ENCODE measurements around the gene NOX4. TPM values are rescaled to one million over a fixed set of nuclear protein-coding genes. Genes with fewer than 3 reads are reported as not detected.

The NOX4 gene
- total and polyA plus RNA-seq, 2 of the 8 experiments (the other 6 are each of a cell fraction or from before 2014, with no cell fraction given), result 2.0 to 2.3 TPM

GRCh38 chr11:89452780-89453179 lies 38.4 kb downstream of the NOX4 start (continued):
- no peak for TF ChIP-seq POLR2A (IDR thresholded peaks at IDR 0.05; ENCODE audit: control extremely low read depth in 1 of 2, low read depth in 2 of 2, low read length in 2 of 2)

GRCh38 chr11:89447845-89448244 lies 43.3 kb downstream of the NOX4 start:
- TF ChIP-seq BRCA1 (IDR thresholded peaks at IDR 0.05; ENCODE audit: low read depth, low read length), result no peak
- TF ChIP-seq SIRT6 (IDR thresholded peaks at IDR 0.05; ENCODE audit: low read length), result no peak
- no peak for TF ChIP-seq SIX5 (IDR thresholded peaks at IDR 0.05; ENCODE audit: low read depth, low read length)
- no peak for TF ChIP-seq JUND (IDR thresholded peaks at IDR 0.05; ENCODE audit: low read length)
- TF ChIP-seq RAD21 (IDR thresholded peaks at IDR 0.05 in 1 of 2, conservative IDR thresholded peaks at IDR 0.05 in 1 of 2; ENCODE audit: low read depth in 2 of 2, low read length in 2 of 2), result no peak
- Histone ChIP-seq H3K27ac (ENCODE audit: low read depth, low read length) (no peak overlapping the region), H3K4me3 (ENCODE audit: extremely low read depth in 1 of 4, insufficient read depth in 2 of 4, low read depth in 3 of 4, low read length in 4 of 4) (no peak overlapping the region), H2AK5ac (ENCODE audit: low read depth, low read length) (no peak overlapping the region), H3K18ac (ENCODE audit: extremely low read depth, low read length) (no peak overlapping the region), H3K56ac (replicated peaks; ENCODE audit: insufficient read length, low read depth, low read length) (no peak overlapping the region), H4K20me1 (replicated peaks in 1 of 2; ENCODE audit: control insufficient read depth in 1 of 2, insufficient read depth in 2 of 2, low read length in 2 of 2) (no peaks in the 10 kb centered on the region), H3K4ac (replicated peaks; ENCODE audit: insufficient read length, low read depth, low read length) (no peak overlapping the region), H2AFZ (ENCODE audit: low read length) (no peak overlapping the region), H3K4me2 (ENCODE audit: insufficient read depth in 1 of 2, low read depth in 2 of 2, low read length in 2 of 2) (no peak overlapping the region), H3K4me1 (replicated peaks in 1 of 4; ENCODE audit: control insufficient read depth in 3 of 4, insufficient read depth in 4 of 4, low read length in 3 of 4) (no peaks in the 10 kb centered on the region), H2BK12ac (ENCODE audit: low read depth, low read length) (no peak overlapping the region), H3K27me3 (replicated peaks in 1 of 4; ENCODE audit: control insufficient read depth in 3 of 4, extremely low read depth in 1 of 4, insufficient read depth in 3 of 4, low read length in 3 of 4) (no peaks in the 10 kb centered on the region), H3K14ac (ENCODE audit: insufficient read length) (no peak overlapping the region), H4K91ac (replicated peaks; ENCODE audit: insufficient read length, low read length) (no peak overlapping the region), H3K36me3 (ENCODE audit: control insufficient read depth in 2 of 4, insufficient read depth in 4 of 4, low read length in 3 of 4) (no peaks in the 10 kb centered on the region), H3K23ac (ENCODE audit: insufficient read length) (no peak overlapping the region), H4K5ac (ENCODE audit: insufficient read length, low read depth, low read length) (no peak overlapping the region), H3K9ac (replicated peaks in 1 of 4; ENCODE audit: extremely low read depth in 1 of 4, low read depth in 3 of 4, low read length in 3 of 4) (no peak overlapping the region), H3K23me2 (ENCODE audit: low read depth, low read length) (no peaks in the 10 kb centered on the region; the same call in 1 of the 2 replicates), H3K79me2 (ENCODE audit: control insufficient read depth in 1 of 2, insufficient read depth in 2 of 2, low read length in 2 of 2) (no peaks in the 10 kb centered on the region), H4K8ac (ENCODE audit: extremely low read depth, insufficient read depth, low read length) (no peak overlapping the region), H3K79me1 (ENCODE audit: low read depth, low read length) (no peaks in the 10 kb centered on the region), H2BK20ac (ENCODE audit: low read length) (no peak overlapping the region), H2BK5ac (ENCODE audit: low read depth, low read length) (no peak overlapping the region), H3K9me3 (ENCODE audit: insufficient read depth in 2 of 2, low read depth in 1 of 2, low read length in 1 of 2) (no peaks in the 10 kb centered on the region), H2BK15ac (ENCODE audit: low read length) (no peak overlapping the region), H2BK120ac (replicated peaks; ENCODE audit: low read depth, low read length) (no peak overlapping the region)
- CTCF ChIA-PET (ENCODE audit: partially characterized antibody), result interaction anchor here (0.5 to 0.9 kb wide), 2 partner anchors 29 to 425 kb away, joined by 3 to 4 read pairs; no protein-coding TSS in a partner anchor
- no peak for FAIRE-seq
- POLR2A ChIA-PET (ENCODE audit: partially characterized antibody), result no interaction called here
- DNase-seq (ENCODE audit: low read depth in 1 of 2, low spot score in 2 of 2), result no peak

Data from H1 (cell line).